ENCODE data around the gene SBK2. TPM values are rescaled to one million over a fixed set of nuclear protein-coding genes. Genes with fewer than 3 reads are reported as not detected.

SBK2 gene
- total RNA-seq, 1 experiment from 2014 or later, result 5.2 TPM

DNA sequence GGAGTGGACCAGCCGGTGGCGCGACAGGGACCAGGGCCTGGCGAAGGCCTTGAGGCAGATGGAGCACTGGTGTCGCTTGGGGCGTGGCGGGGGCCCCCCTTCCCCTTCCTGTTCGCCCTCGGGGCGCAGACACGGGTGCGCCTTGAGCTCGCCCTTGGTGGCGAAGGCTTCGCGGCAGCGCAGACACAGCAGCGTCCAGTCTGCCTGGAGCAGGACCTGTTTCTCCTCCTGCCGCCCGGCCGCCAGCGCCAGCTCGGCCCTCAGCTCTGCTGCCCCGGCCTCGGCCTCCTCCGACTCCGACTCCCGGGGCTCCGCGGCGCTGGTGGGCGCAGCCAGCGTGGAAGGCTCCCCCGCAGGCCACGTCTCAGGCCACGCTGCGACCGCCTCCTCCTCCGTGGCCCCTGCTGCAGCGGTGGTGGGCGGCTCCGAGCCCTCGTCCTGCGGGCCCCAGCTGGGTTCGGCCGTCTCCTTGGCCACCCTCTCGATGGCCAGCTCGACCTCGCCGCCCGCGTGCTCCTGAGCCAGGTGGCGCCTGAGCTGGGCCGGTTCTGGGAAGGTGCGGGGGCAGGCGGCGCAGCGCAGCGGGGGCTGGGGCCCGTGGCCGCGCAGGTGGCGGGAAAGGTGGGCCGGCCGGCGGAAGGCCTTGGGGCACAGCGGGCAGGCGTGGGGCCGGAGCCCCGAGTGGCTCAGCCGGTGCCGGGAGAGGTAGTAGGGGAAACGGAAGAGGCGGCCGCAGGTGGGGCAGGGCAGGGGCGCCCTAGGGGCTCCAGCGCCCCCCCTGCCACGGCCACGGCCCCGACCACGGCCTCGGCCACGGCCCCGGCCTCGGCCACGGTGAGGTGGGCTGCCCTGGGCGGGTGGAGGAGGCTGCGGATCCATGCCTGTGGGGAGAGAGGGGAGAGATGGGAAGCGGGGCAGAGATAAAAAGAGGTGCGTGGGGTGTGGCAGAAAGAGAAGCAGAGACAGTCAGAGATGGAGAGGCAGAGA lies 42.1 kb upstream of the SBK2 start (continued):
- TF ChIP-seq TEAD4 (CRISPR knock-in tag; IDR thresholded peaks at IDR 0.05) (no peak), ATF2 (CRISPR knock-in tag; IDR thresholded peaks at IDR 0.05; ENCODE audit: borderline replicate concordance, low read depth) (no peak)

- H3K36me3 Mint-ChIP-seq, result peaks cover 13% of the 10 kb centered on the region
- ChIA-PET CTCF (no interaction called here), POLR2A (no interaction called here)
- H3K9me3 Mint-ChIP-seq, result no peaks in the 10 kb centered on the region
- no peak for DNase-seq (ENCODE audit: low spot score)
- TF ChIP-seq TEAD4 (CRISPR knock-in tag; IDR thresholded peaks at IDR 0.05), result no peak
- no peak for TF ChIP-seq RORB (CRISPR knock-in tag; IDR thresholded peaks at IDR 0.05)
- no peak for TF ChIP-seq IRF1 (CRISPR knock-in tag; IDR thresholded peaks at IDR 0.05)
- no peak for TF ChIP-seq EMX1 (CRISPR knock-in tag; IDR thresholded peaks at IDR 0.05)
- TF ChIP-seq, protein P1, sequence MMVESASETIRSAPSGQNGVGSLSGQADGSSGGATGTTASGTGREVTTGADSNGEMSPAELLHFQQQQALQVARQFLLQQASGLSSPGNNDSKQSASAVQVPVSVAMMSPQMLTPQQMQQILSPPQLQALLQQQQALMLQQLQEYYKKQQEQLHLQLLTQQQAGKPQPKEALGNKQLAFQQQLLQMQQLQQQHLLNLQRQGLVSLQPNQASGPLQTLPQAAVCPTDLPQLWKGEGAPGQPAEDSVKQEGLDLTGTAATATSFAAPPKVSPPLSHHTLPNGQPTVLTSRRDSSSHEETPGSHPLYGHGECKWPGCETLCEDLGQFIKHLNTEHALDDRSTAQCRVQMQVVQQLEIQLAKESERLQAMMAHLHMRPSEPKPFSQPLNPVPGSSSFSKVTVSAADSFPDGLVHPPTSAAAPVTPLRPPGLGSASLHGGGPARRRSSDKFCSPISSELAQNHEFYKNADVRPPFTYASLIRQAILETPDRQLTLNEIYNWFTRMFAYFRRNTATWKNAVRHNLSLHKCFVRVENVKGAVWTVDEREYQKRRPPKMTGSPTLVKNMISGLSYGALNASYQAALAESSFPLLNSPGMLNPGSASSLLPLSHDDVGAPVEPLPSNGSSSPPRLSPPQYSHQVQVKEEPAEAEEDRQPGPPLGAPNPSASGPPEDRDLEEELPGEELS (CRISPR knock-in tag; IDR thresholded peaks at IDR 0.05), result no peak
- no peak for TF ChIP-seq ESRRA (CRISPR knock-in tag; IDR thresholded peaks at IDR 0.05; ENCODE audit: borderline replicate concordance)
- no peak for TF ChIP-seq PRRX2 (CRISPR knock-in tag; IDR thresholded peaks at IDR 0.05)
- no peak for TF ChIP-seq ZBTB21 (CRISPR knock-in tag; IDR thresholded peaks at IDR 0.05; ENCODE audit: borderline replicate concordance)
- no peak for TF ChIP-seq AFF4 (CRISPR knock-in tag; IDR thresholded peaks at IDR 0.05; ENCODE audit: borderline replicate concordance)
- TF ChIP-seq GABPB1 (CRISPR knock-in tag; IDR thresholded peaks at IDR 0.05), result no peak
- TF ChIP-seq NFATC4 (CRISPR knock-in tag; IDR thresholded peaks at IDR 0.05), result no peak
- TF ChIP-seq STAT6 (CRISPR knock-in tag; conservative IDR thresholded peaks at IDR 0.05; ENCODE audit: low read depth), result no peak
- TF ChIP-seq SP1 (CRISPR knock-in tag; conservative IDR thresholded peaks at IDR 0.05), result no peak
- no peak for TF ChIP-seq CREM (CRISPR knock-in tag; IDR thresholded peaks at IDR 0.05)
- no peak for TF ChIP-seq ARID4B (CRISPR knock-in tag; IDR thresholded peaks at IDR 0.05; ENCODE audit: borderline replicate concordance)
- TF ChIP-seq MAX (CRISPR knock-in tag; IDR thresholded peaks at IDR 0.05), result no peak
- no peak for TF ChIP-seq JAZF1 (CRISPR knock-in tag; IDR thresholded peaks at IDR 0.05)
- H3K27me3 Mint-ChIP-seq (ENCODE audit: low read depth), result no peaks in the 10 kb centered on the region; the same call in 1 of the 2 replicates
- peaks cover 5% of the 10 kb centered on the region for H3K4me1 Mint-ChIP-seq
- H3K4me3 Mint-ChIP-seq, result no peak overlapping the region
- no peak overlapping the region for H3K27ac Mint-ChIP-seq
- no peak for ATAC-seq
These were observed 41.3 kb upstream of the SBK2 start for GRCh38 chr19:55578031-55578760.
